ENCODE data around the gene CAP2.
"Not testable (repeated sequence)": the region's sequence is repeated elsewhere in the genome, so short reads cannot be mapped to it uniquely, and the experiment has no call there.

CAP2 gene

DNA sequence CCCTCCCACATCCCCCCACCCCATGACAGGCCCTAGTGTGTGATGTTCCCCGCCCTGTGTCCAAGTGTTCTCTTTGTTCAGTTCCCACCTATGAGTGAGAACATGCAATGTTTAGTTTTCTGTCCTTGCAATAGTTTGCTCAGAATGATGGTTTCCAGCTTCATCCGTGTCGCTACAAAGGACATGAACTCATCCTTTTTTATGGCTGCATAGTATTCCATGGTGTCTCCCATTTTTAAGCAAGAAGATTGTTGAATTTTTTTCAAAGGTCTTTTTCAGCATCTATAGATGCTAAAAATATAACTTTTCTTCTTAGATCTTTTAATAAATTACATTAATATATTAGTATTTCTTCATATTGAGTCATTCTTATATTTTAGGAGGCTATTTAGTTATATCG, 47.4 kb downstream of the CAP2 start:
- not testable (repeated sequence) for H3K27me3 Mint-ChIP-seq (ENCODE audit: low read depth); H3K4me1 Mint-ChIP-seq (ENCODE audit: low read depth); H3K4me3 Mint-ChIP-seq; H3K27ac Mint-ChIP-seq; H3K36me3 Mint-ChIP-seq (ENCODE audit: low read depth); H3K9me3 Mint-ChIP-seq

DNA sequence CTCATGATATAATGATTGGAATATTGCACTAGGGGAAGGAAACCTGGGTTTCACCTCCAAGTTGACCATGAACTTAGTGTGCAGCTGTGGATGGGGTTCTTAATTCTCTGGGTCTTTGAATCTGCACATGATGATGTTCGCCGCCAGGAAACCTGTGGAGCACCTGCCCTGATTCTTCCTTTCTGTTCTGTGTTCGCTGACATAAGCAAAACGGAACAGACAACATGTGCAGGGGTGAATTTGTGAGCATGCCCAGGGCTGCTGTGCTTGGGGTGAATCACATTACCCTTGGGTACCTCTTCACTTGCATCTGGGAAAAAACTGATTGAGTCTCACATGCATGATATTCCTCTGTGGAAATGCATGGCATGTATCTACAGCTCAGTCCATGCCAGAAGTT, 48.8 kb downstream of the CAP2 start:
- H3K9me3 Mint-ChIP-seq = no peaks in the 10 kb centered on the region
- H3K27me3 Mint-ChIP-seq (ENCODE audit: low read depth) = no peaks in the 10 kb centered on the region
- H3K4me3 Mint-ChIP-seq = no peak overlapping the region
- H3K36me3 Mint-ChIP-seq (ENCODE audit: low read depth) = no peaks in the 10 kb centered on the region
- H3K27ac Mint-ChIP-seq = no peak overlapping the region
- no peaks in the 10 kb centered on the region for H3K4me1 Mint-ChIP-seq (ENCODE audit: low read depth)

GRCh38 chr6:17446713-17447112, 53.3 kb downstream of the CAP2 start:
- H3K4me1 Mint-ChIP-seq (ENCODE audit: low read depth) = no peaks in the 10 kb centered on the region
- H3K4me3 Mint-ChIP-seq = no peak overlapping the region
- no peaks in the 10 kb centered on the region for H3K9me3 Mint-ChIP-seq
- no peak overlapping the region for H3K27ac Mint-ChIP-seq
- no peaks in the 10 kb centered on the region for H3K27me3 Mint-ChIP-seq (ENCODE audit: low read depth)
- no peaks in the 10 kb centered on the region for H3K36me3 Mint-ChIP-seq (ENCODE audit: low read depth)

DNA sequence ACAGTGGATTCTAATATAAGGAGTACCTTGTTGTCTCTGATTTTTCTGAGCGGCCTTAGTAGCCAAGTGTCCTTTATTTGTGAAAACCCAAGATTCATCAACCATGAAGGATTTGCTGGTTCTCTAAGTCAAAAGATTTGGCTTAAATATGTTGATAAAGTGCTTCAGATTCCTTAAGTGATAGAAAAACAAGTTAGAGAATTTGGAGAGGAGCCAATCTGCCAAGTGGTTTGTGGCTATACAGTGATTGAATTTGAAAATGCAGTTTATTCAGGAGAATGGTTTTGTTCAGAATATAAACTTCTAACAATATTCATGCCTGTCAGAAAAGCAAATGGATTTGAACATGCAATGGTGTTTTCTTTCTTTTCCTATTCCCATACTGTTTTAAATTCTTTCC, 54.8 kb downstream of the CAP2 start:
- Mint-ChIP-seq H3K9me3 (no peaks in the 10 kb centered on the region), H3K27ac (no peak overlapping the region), H3K36me3 (ENCODE audit: low read depth) (no peaks in the 10 kb centered on the region), H3K27me3 (ENCODE audit: low read depth) (no peaks in the 10 kb centered on the region), H3K4me1 (ENCODE audit: low read depth) (no peaks in the 10 kb centered on the region), H3K4me3 (no peak overlapping the region)

GRCh38 chr6:17450397-17450796, 57.0 kb downstream of the CAP2 start:
- H3K27me3 Mint-ChIP-seq (ENCODE audit: low read depth) = no peaks in the 10 kb centered on the region
- H3K9me3 Mint-ChIP-seq = no peaks in the 10 kb centered on the region
- H3K4me1 Mint-ChIP-seq (ENCODE audit: low read depth) = no peaks in the 10 kb centered on the region
- H3K4me3 Mint-ChIP-seq = no peak overlapping the region
- H3K27ac Mint-ChIP-seq = no peak overlapping the region
- H3K36me3 Mint-ChIP-seq (ENCODE audit: low read depth) = no peaks in the 10 kb centered on the region

- no peaks in the 10 kb centered on the region for H3K9me3 Mint-ChIP-seq
- no peaks in the 10 kb centered on the region for H3K4me1 Mint-ChIP-seq (ENCODE audit: low read depth)
- H3K27me3 Mint-ChIP-seq (ENCODE audit: low read depth) = no peaks in the 10 kb centered on the region
- no peaks in the 10 kb centered on the region for H3K36me3 Mint-ChIP-seq (ENCODE audit: low read depth)
- no peak overlapping the region for H3K27ac Mint-ChIP-seq
- H3K4me3 Mint-ChIP-seq = no peak overlapping the region
These were observed 57.4 kb downstream of the CAP2 start for GRCh38 chr6:17450832-17451231.

DNA sequence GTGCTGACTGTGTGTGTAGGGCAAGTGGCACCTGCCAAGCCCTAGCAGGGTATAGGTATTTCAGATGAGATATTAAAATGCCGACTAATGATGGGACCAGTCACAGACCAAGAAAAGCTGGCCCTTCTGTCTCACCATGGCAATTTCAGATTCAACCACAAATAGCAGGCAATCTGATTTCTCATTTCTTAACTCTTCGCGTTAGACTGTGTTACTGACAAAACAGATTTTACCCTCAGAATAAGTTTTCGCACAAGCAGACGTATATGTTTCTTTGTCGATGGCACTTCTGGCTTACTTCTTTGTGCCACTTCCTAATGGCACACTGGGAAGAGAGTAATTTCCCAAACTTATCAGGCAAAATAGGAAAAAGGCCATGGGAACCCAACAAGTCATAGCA, 58.7 kb downstream of the CAP2 start:
- H3K4me1 Mint-ChIP-seq (ENCODE audit: low read depth) = no peaks in the 10 kb centered on the region
- peaks cover under 1% of the 10 kb centered on the region for H3K27me3 Mint-ChIP-seq (ENCODE audit: low read depth)
- no peaks in the 10 kb centered on the region for H3K36me3 Mint-ChIP-seq (ENCODE audit: low read depth)
- no peak overlapping the region for H3K4me3 Mint-ChIP-seq
- no peak overlapping the region for H3K27ac Mint-ChIP-seq
- H3K9me3 Mint-ChIP-seq = no peaks in the 10 kb centered on the region

DNA sequence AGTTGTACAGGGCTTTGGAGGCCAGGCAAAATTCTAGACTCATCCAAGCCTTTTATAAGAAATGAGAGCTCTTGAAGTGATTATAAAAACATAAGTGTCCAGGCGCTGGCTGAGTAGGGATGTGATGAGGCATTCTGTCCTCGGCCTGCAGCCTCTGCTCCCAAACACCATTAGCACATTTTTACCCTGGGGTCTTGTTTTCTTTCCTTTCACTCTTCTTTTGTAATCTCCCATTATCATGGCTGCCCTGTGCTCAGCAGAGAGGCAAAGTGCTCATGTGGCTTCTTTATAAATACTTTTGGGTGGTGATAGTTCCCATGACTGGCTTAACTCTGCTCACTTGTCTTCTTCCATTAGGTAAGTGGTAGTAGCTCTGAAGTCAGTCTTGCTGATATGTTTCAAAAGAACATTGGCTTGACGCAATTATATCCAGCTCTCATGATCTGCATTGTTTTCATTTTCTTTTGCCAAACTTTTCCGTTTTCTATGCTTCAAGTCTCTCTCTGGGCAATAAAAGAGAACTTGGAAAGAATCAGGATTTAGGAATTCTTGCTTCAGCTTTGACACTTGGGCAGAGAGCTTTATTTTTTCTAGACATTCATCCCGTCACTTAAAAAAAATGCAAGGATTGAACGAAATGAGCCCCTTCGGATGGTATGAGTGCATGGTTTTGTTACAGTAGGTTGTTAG, 61.1 kb downstream of the CAP2 start:
- no peaks in the 10 kb centered on the region for H3K36me3 Mint-ChIP-seq (ENCODE audit: low read depth)
- no peaks in the 10 kb centered on the region for H3K4me1 Mint-ChIP-seq (ENCODE audit: low read depth)
- H3K27me3 Mint-ChIP-seq (ENCODE audit: low read depth) = peaks cover 5% of the 10 kb centered on the region
- no peak overlapping the region for H3K27ac Mint-ChIP-seq
- no peak overlapping the region for H3K4me3 Mint-ChIP-seq
- no peaks in the 10 kb centered on the region for H3K9me3 Mint-ChIP-seq

GRCh38 chr6:17455919-17456318, 62.5 kb downstream of the CAP2 start:
- H3K27me3 Mint-ChIP-seq (ENCODE audit: low read depth) = peaks cover 13% of the 10 kb centered on the region
- no peak overlapping the region for H3K27ac Mint-ChIP-seq
- H3K9me3 Mint-ChIP-seq = no peaks in the 10 kb centered on the region
- H3K4me1 Mint-ChIP-seq (ENCODE audit: low read depth) = no peaks in the 10 kb centered on the region
- H3K36me3 Mint-ChIP-seq (ENCODE audit: low read depth) = no peaks in the 10 kb centered on the region
- no peak overlapping the region for H3K4me3 Mint-ChIP-seq

GRCh38 chr6:17456711-17457110, 63.3 kb downstream of the CAP2 start:
- H3K4me3 Mint-ChIP-seq = no peak overlapping the region
- H3K4me1 Mint-ChIP-seq (ENCODE audit: low read depth) = no peaks in the 10 kb centered on the region
- peaks cover 13% of the 10 kb centered on the region for H3K27me3 Mint-ChIP-seq (ENCODE audit: low read depth)
- no peaks in the 10 kb centered on the region for H3K36me3 Mint-ChIP-seq (ENCODE audit: low read depth)
- H3K27ac Mint-ChIP-seq = no peak overlapping the region
- H3K9me3 Mint-ChIP-seq = no peaks in the 10 kb centered on the region

- Mint-ChIP-seq H3K27ac (no peak overlapping the region), H3K4me3 (no peak overlapping the region), H3K36me3 (ENCODE audit: low read depth) (no peaks in the 10 kb centered on the region), H3K27me3 (ENCODE audit: low read depth) (peaks cover 13% of the 10 kb centered on the region), H3K4me1 (ENCODE audit: low read depth) (no peaks in the 10 kb centered on the region), H3K9me3 (no peaks in the 10 kb centered on the region)
These were observed 64.0 kb downstream of the CAP2 start for GRCh38 chr6:17457405-17457804.

GRCh38 chr6:17457956-17458355, 64.6 kb downstream of the CAP2 start:
- Mint-ChIP-seq H3K9me3 (no peaks in the 10 kb centered on the region), H3K4me1 (ENCODE audit: low read depth) (no peaks in the 10 kb centered on the region), H3K4me3 (no peak overlapping the region), H3K36me3 (ENCODE audit: low read depth) (no peaks in the 10 kb centered on the region), H3K27ac (no peak overlapping the region), H3K27me3 (ENCODE audit: low read depth) (peaks cover 13% of the 10 kb centered on the region)

DNA sequence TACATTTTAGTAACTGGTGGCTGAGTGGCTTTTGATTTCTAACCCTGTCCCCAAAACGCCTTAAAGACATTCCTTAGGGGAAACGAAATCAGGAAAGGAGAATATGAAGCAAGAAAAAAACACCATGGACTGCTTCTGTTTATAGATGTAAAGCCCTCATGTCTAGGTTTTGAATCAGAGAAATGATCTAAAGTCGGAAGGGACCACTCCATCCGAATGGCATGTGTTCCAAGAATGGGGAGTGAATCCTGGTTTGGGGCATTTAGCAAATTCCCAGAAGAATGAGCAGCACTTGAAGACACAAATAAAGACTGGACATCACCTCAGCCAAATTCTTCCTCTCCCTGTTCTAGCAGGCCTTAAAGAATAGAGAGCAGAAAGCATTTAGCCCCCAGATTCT, 65.6 kb downstream of the CAP2 start:
- Mint-ChIP-seq H3K36me3 (ENCODE audit: low read depth) (no peaks in the 10 kb centered on the region), H3K27ac (no peak overlapping the region), H3K4me1 (ENCODE audit: low read depth) (no peaks in the 10 kb centered on the region), H3K9me3 (no peaks in the 10 kb centered on the region), H3K4me3 (no peak overlapping the region), H3K27me3 (ENCODE audit: low read depth) (peaks cover 13% of the 10 kb centered on the region)

- H3K4me1 Mint-ChIP-seq (ENCODE audit: low read depth) = no peaks in the 10 kb centered on the region
- H3K4me3 Mint-ChIP-seq = no peak overlapping the region
- H3K36me3 Mint-ChIP-seq (ENCODE audit: low read depth) = no peaks in the 10 kb centered on the region
- no peak overlapping the region for H3K27ac Mint-ChIP-seq
- peaks cover 13% of the 10 kb centered on the region for H3K27me3 Mint-ChIP-seq (ENCODE audit: low read depth)
- no peaks in the 10 kb centered on the region for H3K9me3 Mint-ChIP-seq
These were observed 67.5 kb downstream of the CAP2 start for GRCh38 chr6:17460862-17461261.

DNA sequence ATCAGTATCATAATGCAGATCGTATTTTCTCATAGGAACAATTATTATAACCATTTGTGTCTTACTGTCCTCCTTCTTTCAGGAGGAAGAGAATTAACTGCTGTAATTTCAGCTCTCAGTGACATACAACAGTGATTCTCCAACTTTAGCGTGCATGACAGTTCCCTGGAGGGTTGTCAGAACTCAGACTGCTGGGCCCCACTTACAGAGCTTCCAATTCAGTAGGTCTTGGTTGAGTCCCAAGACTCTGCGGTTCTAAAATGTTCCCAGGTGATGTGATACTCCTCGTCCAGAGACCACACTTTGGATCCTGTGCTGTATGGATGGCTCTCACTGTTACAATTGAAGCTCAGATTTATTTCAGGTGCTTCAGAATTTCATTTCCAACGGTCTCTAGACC, 72.8 kb downstream of the CAP2 start:
- Mint-ChIP-seq H3K36me3 (ENCODE audit: low read depth) (no peaks in the 10 kb centered on the region), H3K4me1 (ENCODE audit: low read depth) (no peaks in the 10 kb centered on the region), H3K9me3 (no peaks in the 10 kb centered on the region), H3K4me3 (no peak overlapping the region), H3K27ac (no peak overlapping the region), H3K27me3 (ENCODE audit: low read depth) (peaks cover 5% of the 10 kb centered on the region)

DNA sequence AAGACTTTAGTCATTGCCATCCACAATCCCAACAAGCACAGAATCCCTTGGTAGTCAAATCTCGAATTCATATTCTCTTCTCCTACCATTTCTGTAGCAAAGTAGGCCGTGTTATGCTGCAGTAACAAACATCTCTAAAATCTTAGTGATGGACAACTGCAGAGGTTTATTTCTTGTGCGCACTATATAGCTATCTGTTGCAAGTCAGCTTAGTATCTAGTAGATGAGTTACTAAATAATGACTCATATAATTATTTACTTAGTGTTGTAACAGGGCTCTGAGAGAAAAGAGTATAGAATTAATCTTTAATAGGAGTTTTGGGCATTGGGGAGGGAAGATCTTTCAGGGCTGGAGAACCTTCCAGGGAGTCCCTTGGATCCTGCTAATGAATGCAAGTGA, 73.3 kb downstream of the CAP2 start:
- Mint-ChIP-seq H3K4me3 (no peak overlapping the region), H3K4me1 (ENCODE audit: low read depth) (no peaks in the 10 kb centered on the region), H3K9me3 (no peaks in the 10 kb centered on the region), H3K27me3 (ENCODE audit: low read depth) (peaks cover 5% of the 10 kb centered on the region), H3K27ac (no peak overlapping the region), H3K36me3 (ENCODE audit: low read depth) (no peaks in the 10 kb centered on the region)
